NCI-H510A treated with DMSO at 0.1 percent for 48 hours (cell line): ENCODE data around the gene ZC2HC1B.

ENCODE experiments used
- DNase-seq: peaks from one replicate; lab custom pipeline; 2025; lab: John Stamatoyannopoulos, UW

ZC2HC1B gene

DNA sequence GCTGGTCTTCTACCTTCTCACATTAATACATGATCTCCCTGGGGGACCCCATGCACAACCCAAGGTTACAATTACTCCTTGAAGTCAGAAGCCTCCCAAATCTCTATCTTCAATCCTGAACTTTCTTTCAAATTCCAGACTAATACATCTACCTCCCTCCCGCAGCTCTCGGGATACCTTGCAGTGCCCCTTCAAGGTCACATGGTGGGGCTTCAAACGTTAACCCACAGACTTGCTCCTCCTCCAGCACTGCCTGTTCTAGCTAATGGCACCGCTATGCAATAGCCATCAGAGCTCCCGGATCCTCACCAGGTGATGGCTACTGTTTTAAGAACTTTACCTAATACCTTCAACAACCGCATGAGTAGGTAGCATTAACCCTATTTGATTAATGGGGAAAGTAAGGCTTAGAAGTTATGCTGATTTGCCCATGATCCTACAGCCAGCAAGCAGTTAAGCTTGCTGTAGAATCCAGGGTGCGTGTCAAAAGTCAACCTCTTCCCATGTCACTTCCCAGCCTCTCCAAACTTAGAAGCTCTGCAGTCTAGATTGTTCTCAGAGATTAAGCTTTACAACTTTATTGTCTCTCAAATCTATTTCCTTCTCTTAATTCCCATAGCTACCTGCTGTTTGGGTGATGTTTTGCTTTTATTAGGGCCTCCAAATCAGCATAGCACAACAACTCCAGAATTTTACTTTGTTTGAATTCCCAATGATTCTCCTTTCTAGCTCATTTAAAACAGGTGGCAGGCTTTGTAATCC is 99.1 kb downstream of the ZC2HC1B start:
- DNase-seq = no peak

DNA sequence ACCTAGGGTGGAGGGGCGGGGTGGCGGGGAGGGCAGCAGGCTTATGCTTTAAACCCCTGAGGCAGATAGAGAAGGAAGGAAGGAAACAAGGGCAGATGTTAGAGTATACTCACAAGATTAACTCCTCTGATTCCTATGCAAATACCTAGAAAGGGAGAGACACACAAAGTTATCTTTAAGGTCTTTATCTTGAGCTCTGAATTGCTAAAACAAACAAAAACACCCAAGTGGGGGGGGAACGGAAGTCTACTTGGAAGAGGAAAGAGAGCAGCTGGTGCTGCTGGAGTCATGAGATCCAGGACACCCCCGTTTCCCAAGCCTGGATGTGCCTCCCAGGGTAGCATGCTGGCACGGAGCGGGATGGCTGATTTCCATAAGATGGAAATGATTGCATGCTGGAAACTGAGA is 100.4 kb downstream of the ZC2HC1B start:
- no peak for DNase-seq

DNA sequence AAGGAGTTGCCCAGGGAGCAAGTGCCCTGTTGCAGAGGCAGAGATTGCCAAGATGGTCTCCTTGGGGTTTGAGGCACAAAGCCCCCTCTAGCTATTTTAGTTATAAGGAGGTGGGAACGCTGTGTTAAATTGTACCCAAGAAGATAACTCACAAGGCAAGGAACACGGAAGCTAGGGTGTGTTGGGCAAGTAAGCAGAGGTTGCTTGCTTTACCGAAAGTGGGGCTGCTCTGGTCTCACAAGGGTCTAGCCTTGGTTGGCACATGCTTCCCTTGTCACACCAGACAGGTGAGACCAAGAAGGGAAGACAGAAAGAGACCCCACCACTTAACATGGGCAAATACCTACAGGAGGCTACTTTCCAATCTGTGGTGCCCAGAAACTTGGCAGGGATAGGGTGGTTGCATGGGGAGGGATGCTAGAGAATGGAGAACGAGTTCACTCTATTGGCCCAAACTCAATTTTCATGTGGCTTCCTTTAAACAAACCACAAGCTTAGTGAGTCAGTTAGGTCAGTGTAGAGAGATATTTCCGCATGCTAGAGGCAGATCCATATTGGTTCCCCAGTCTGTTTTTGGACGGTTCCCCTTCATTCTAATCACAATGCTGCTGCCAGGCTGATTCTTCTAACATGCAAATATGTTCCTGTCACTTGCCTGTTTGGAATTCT is 101.4 kb downstream of the ZC2HC1B start:
- DNase-seq = no peak

DNA sequence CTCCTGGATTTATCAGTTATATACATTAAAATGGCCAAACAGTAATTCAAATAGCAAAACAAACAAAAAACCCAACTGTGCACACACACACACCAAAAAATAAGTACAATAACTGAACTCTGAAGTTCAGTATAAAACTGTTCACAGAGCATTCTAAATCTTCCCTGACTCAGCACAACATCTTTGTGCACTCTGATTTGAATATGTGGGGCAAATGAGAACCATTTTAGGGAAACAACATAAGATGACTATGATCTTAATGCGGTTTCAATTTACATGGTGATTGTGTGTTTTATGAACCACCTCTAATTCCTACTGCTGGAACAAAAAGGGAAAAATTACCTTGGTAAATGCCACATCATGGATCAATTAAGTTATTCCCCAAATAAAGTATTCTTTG is 102.0 kb downstream of the ZC2HC1B start:
- no peak for DNase-seq

DNA sequence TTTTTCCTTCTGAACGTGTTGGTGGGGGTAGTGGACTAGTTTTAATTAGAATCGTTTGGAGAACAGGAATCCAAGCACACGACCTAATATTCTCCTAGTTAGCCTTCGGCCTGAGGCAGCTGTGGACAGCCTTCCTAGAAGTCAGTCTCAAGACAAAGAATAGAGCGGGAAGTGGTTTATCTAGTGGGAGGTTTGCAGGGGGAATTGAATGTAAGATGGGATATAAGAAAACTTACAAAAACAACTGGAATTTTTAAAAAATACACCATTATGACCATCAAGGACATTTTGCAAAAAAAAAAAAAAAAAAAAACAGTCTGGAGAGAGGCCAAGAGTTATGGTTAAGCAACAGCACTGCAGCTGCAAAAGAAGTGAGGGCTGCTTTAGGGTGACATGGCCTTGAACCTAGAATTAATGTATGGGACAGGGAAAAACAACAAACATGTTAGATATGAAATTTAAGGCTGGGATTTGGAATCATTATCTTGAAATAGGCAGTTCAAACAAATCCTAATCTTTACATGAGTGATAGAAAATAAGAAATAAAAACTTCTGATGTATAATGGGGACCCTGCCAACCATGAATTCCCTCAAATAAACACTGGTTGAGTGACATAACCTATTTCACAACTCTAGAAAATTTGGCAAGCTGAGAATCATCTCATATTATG is 103.6 kb downstream of the ZC2HC1B start:
- DNase-seq = no peak

DNA sequence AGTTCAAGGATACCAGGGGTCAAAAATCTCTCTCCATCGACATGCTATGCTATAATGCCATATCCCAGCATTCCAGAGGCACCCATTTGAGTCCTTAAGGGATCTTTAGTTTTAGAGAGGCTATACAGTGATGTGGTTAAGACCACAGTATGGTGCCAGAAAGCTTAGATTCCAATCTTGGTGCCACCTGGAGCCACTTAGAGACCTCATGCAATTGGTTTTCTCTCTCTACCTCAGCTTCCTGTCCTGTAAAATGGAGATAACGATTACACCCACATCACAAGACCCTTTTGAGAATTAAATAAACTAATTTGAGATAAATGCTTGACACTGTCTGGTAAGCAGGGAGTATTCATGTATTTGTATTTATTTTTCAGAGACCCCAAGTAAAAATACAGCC is 104.8 kb downstream of the ZC2HC1B start:
- DNase-seq = no peak

DNA sequence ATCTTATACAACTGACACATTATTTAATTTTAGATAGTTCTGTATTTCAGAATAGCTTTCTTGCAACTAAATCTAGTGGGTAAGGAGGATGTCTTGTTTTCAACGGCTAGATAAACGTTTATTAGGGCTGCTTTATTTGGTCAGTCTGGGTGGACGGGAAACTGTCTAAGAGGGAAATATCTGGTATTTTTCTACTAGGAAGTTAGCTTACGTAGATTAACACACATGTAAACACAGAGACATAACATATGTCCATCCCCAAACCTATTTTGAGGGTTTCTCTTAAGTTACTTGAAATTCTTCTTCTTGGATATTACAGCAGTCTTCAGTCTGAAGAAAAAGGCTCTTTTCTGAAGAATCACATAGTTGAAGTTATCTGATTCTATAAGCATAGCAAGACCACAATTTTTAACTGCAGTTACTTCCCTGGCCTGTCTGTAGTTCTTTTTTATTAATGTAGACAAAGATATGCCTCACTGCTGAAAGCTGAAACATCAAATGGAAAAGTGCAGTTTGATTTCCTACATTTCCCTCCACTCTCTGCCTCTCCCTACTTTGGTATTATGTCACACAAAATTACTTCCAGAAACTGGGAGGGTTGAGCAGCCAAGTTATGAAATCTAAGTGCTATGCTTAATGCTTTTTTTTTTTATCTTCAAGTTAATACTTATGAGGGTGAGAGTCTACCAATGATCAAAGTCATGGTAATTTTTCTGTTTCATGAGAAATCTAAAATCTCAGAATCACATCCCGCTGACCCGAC is 106.4 kb downstream of the ZC2HC1B start:
- no peak for DNase-seq

DNA sequence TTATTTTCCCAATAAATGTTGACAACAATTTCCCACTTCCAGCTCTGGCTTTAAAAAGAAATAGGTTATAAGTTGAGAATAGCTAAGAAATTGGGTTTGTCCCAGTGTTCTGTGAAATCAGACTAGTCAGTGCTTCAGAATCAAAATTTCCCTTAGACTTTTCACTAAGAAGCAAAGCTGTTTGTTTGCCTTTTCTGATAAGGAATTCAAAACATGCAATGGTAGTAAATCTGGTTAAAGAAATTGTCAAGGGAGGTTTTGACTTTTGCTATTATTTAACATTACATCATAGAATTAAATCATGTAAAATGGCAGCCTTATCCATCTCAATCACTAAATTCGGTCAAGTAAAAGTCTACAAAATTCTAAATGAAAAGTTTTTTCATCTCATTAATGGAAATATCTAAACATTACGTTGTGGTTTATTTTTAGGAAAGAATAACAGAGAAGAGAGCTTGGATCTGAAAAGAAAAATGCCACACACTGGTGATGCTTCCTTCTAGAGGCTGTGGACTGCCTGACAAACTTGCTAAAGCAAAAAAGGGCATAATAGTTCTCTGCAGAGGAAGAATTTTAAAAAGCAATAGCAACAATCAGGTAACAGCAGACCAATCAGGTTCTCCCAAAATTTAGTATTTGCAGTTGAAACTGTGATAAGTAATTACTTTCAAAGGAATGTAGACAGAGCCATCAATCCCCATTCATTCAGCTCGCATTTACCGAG is 107.4 kb downstream of the ZC2HC1B start:
- no peak for DNase-seq

DNA sequence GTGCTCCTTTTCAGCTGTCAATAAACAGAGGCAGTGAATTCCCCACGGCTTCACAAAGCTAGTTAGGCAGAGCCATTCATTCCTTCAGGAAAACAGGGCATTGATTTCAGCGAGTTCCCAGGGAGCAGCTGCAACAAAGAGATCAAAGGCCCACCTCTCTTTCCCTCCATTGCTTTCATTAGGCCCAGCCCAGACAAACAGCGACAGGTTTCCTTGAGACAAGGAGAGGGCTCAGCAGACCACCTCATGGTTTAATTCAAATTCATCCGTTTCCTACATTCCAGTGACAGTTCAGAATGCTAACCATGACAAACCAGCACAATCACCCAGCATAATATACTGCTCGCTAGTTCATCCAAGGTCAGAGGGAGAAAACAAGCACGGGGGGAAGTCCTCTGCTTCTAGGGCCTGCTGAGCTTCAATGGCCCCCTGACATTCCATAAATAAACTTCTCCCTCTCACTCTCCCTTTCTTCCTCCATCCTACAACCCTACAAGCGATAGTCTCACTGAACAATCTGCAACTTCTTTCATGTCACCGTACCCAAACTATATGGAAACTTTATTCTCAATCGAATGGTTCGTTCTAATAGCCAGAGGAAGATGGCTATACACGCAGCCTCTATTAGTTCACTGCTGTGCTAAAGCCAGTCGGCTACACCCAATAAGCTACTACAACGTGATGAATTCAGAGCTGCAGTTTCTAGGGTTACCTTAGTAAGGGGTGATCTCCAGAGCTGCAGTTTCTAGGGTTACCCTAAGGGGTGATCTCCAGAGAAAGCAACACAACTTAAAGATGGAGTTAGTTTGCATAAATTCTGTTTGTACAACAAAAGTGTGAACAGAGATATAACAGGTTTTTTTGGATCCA is 109.1 kb downstream of the ZC2HC1B start:
- DNase-seq = no peak

DNA sequence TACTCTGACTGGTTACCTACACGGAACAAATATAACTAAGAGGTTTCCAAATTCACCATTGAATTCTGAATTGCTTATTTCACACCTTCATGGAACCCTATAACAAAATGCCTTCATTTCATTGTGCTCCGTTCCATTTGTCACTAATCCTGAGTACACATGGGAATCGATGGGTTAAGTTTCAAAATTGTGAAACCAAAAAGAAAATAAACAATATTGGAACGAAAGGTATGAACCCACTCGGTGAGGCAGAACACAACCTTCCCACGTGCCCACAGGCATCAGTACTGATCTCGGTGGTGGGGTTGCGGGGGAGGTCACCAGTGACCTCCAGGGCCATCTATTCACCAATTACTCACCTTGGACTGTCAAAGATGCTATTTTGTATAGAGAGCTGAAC is 109.8 kb downstream of the ZC2HC1B start:
- DNase-seq = no peak

DNA sequence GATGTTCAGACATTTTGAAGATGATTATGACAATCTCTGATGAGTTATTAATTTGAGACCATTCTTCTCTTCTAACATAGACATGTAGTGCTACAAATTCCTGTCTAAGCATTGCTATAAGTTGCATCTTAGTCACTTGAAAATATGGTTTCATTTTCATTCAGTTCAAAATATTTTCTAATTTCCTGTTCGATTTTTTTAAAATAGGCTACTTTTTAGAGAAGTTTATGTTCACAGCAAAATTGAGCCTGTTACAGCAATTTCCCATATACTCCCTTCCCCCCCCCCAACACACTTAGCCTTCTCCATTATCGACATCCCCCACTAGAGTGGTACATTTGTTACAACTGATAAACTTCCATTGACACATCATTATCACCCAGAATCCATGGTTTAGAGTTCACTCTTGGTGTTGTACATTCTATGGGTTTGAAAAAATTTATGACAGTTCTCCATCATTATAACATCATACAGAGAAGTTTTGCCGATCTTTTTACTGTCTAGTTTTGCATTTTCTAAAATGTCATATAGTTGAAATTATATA is 112.6 kb downstream of the ZC2HC1B start:
- no peak for DNase-seq

DNA sequence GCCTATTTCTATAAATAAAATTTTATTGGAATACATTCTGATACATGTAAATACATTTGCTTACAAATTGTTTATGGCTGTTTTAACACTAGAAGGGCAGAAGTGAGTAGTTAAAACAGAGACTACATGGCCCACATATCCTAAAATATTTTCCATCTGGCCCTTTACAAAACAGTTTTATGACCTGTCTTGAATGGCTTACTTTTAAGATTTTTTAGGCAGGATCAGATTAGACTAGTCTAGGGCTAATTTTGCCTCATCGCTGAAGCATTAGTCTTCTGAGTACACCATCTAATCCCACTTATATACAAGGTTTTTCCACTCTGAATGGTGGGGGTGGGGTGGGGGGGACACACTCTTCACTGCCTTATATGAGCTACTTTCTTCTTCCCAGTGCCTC is 116.6 kb downstream of the ZC2HC1B start:
- no peak for DNase-seq

DNA sequence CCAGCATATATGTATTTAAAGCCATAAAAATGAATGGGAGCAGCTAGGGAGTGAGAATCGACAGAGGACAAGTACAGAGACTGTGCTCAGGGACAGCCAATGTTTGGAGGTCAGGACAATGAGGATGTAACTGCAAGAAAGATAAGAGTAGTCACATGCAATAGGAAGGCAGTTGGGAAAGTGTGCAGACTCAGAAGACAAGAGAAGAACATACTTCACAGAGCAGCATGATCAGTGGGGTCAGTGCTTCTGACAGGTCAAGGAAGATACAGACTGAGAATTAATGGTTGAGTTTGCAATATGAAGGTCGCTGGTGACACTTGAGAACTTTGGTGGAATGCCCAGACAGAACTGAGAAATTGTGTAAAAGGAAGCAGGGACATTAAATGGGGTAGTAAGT is 118.7 kb downstream of the ZC2HC1B start:
- no peak for DNase-seq

DNA sequence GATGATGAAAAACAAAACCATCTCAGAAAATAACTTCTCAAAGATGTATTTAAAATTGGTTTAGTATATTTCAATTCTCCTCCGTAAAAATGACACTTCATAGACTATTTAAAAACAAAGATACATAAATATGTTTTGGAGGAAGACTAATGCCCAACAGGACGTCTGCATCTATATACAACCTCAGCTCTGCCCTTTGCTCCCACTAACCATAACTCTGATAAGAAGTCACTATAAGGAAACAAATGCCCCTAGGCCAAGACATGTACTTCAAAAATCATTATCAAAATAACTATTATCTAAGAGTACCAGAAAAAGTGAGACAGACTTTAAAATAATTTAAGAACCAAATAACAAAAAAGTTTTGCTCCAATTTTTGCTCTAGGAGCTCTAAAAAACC is 120.4 kb downstream of the ZC2HC1B start:
- DNase-seq = no peak

DNA sequence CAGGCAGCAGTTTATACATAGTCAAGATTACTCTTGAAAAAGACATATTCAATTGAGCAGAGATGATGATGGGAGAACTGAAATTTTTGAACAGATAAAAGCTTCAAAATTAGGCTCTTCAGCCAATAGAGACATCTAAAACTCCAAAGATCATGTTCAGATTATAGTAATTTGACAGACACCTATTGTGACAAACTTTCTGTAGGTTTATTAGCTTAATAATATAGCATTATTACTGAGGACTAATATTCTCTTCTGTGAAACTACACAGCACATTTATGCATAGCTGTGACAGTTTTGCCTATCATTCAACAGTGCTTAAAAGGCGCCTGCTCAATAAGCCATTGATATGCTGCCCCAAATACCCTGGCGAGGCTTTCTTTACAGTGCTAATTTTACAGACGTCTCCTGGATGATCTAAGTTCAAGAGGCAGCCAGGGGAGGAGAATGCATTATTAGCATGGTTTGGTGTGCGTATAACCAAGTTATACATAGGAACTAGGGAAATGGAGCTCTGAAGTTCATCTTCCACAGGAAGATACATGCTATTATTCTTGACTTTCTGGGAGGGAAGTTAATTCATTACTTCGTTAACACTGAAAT is 122.3 kb downstream of the ZC2HC1B start:
- DNase-seq = no peak
